ENCODE measurements around the gene KCNK15. TPM values are rescaled to one million over a fixed set of nuclear protein-coding genes. Genes with fewer than 3 reads are reported as not detected.

KCNK15 gene
- total RNA-seq, 3 donors from 2014 or later (not counting 1 experiment from before 2014, with no cell fraction given) = not detected

DNA sequence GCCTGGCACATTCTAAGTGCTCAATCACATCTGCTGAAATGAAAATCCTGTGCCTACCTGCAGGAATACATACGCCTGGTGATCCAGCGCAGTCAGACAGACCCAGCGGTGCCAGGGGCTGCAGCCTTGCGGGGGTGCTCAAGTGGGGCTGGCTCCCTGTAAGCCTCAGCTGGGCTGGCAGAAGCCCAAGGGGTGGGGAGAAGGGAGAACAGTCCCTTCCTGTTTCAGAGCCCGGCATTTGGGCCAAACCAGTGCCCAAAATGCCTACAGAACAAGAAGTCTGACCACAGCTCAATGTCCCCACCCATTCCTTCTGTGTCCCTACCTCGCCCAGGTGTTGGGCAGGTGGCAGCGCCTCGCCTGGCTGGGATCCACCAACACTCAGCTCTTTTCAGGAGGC lies 22.6 kb downstream of the KCNK15 start:
- no peak for DNase-seq
- Histone ChIP-seq H3K27ac (ENCODE audit: low read length) (no peak overlapping the region), H3K4me3 (ENCODE audit: low read length) (no peak overlapping the region), H3K4me1 (ENCODE audit: control insufficient read depth, insufficient read depth, low read length) (no peaks in the 10 kb centered on the region), H3K27me3 (ENCODE audit: control insufficient read depth, insufficient read depth, low read length) (peaks cover 2% of the 10 kb centered on the region), H3K36me3 (ENCODE audit: control insufficient read depth, insufficient read depth, low read length) (no peaks in the 10 kb centered on the region), H3K9me3 (ENCODE audit: control insufficient read depth, insufficient read depth, low read length) (no peaks in the 10 kb centered on the region)
- Mint-ChIP-seq H3K36me3 (no peaks in the 10 kb centered on the region), H3K27me3 (ENCODE audit: low read depth in 2 of 2) (peaks cover 20 to 24% of the 10 kb centered on the region in 2 donors), H3K4me1 (no peaks in the 10 kb centered on the region), H3K27ac (no peak overlapping the region), H3K4me3 (no peak overlapping the region), H3K9me3 (no peaks in the 10 kb centered on the region)
- WGBS (ENCODE audit: insufficient coverage) = 77% methylated on average over 8 of the region's 8 CpGs
- no peak for ATAC-seq
- intact Hi-C loops (cut with micrococcal nuclease) = no loop called here
- TF ChIP-seq, protein P1, sequence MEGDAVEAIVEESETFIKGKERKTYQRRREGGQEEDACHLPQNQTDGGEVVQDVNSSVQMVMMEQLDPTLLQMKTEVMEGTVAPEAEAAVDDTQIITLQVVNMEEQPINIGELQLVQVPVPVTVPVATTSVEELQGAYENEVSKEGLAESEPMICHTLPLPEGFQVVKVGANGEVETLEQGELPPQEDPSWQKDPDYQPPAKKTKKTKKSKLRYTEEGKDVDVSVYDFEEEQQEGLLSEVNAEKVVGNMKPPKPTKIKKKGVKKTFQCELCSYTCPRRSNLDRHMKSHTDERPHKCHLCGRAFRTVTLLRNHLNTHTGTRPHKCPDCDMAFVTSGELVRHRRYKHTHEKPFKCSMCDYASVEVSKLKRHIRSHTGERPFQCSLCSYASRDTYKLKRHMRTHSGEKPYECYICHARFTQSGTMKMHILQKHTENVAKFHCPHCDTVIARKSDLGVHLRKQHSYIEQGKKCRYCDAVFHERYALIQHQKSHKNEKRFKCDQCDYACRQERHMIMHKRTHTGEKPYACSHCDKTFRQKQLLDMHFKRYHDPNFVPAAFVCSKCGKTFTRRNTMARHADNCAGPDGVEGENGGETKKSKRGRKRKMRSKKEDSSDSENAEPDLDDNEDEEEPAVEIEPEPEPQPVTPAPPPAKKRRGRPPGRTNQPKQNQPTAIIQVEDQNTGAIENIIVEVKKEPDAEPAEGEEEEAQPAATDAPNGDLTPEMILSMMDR (IDR thresholded peaks at IDR 0.05) = no peak

DNA sequence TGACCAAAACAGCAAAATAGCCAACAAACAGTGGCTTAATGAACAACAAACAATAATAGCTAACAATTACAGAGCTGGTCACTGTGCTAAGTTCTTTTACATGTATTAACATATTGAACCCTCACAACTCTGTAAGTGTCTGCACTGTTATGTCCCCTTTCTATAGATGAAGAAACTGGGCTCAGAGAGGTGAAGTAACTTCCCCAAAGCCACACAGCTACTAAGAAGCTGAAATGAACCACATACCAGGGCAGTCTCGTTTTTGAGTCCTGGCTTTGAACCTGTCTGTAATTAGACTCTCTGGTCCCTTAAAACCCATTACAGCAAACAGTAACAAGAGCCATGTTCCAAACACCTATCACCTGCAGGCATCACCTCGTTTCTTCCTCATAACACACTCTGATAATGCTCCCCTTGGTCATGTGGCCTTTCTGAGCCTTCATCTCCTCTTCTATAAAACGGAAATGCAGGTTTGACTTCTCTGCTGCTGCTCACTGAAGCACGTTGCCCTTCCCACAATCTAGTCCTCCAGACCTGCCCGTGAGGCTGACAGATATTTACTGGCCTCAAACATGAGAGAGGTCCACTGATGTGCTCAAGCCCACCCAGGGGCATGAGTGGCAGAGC lies 23.3 kb downstream of the KCNK15 start:
- no peak overlapping the region for H3K27ac Mint-ChIP-seq
- H3K9me3 Mint-ChIP-seq = no peaks in the 10 kb centered on the region
- no peaks in the 10 kb centered on the region for H3K36me3 Mint-ChIP-seq

DNA sequence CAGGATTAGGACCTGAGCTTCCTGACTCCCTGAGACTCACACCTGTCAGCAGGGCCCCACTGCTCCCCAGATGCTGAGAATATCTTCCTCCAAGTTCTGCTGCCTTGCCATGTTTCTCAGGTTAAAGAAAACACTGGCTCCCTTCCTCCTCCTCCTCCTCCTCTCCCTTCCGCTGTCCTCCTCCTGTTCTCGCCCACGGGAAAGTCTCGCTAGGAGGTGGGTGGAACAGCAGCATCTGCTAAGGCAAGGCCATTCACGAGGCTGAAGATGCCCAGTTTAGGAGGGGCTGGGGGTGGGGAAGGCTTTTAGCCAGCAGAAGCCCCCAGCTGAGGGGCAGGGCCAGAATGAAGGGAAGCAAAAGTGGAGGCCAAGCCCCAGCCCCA lies 23.8 kb downstream of the KCNK15 start:
- H3K36me3 Mint-ChIP-seq = no peaks in the 10 kb centered on the region
- peaks cover 20 to 24% of the 10 kb centered on the region in 2 donors for H3K27me3 Mint-ChIP-seq (ENCODE audit: low read depth in 2 of 2)
- H3K27ac ChIP-seq (ENCODE audit: low read length) = no peak overlapping the region
- no peak overlapping the region for H3K27ac Mint-ChIP-seq
- H3K9me3 ChIP-seq (ENCODE audit: control insufficient read depth, insufficient read depth, low read length) = no peaks in the 10 kb centered on the region
- TF ChIP-seq, protein P1 (IDR thresholded peaks at IDR 0.05) = no peak
- DNase-seq = no peak
- H3K36me3 ChIP-seq (ENCODE audit: control insufficient read depth, insufficient read depth, low read length) = no peaks in the 10 kb centered on the region
- intact Hi-C loops (cut with micrococcal nuclease) = no loop called here
- peaks cover 2% of the 10 kb centered on the region for H3K27me3 ChIP-seq (ENCODE audit: control insufficient read depth, insufficient read depth, low read length)
- H3K4me3 ChIP-seq (ENCODE audit: low read length) = no peak overlapping the region
- no peaks in the 10 kb centered on the region for H3K4me1 Mint-ChIP-seq
- no peaks in the 10 kb centered on the region for H3K9me3 Mint-ChIP-seq
- ATAC-seq = no peak
- H3K4me3 Mint-ChIP-seq = no peak overlapping the region
- WGBS (ENCODE audit: insufficient coverage) = 71% methylated on average over 3 of the region's 5 CpGs
- H3K4me1 ChIP-seq (ENCODE audit: control insufficient read depth, insufficient read depth, low read length) = no peaks in the 10 kb centered on the region

More for the DNA sequence above, 23.3 kb downstream of the KCNK15 start:
- intact Hi-C loops (cut with micrococcal nuclease) = no loop called here
- Histone ChIP-seq H3K27me3 (ENCODE audit: control insufficient read depth, insufficient read depth, low read length) (peaks cover 2% of the 10 kb centered on the region), H3K9me3 (ENCODE audit: control insufficient read depth, insufficient read depth, low read length) (no peaks in the 10 kb centered on the region), H3K36me3 (ENCODE audit: control insufficient read depth, insufficient read depth, low read length) (no peaks in the 10 kb centered on the region), H3K4me1 (ENCODE audit: control insufficient read depth, insufficient read depth, low read length) (no peaks in the 10 kb centered on the region), H3K27ac (ENCODE audit: low read length) (no peak overlapping the region), H3K4me3 (ENCODE audit: low read length) (no peak overlapping the region)
- TF ChIP-seq, protein P1 (IDR thresholded peaks at IDR 0.05) = no peak
- Mint-ChIP-seq H3K4me3 (no peak overlapping the region), H3K4me1 (no peaks in the 10 kb centered on the region), H3K27me3 (ENCODE audit: low read depth in 2 of 2) (peaks cover 20 to 24% of the 10 kb centered on the region in 2 donors)
- 56% methylated on average over 5 of the region's 5 CpGs for WGBS (ENCODE audit: insufficient coverage)
- ATAC-seq (no peak), DNase-seq (no peak)

Measured in natural killer cell (primary cell).